ENCODE data around the gene COL23A1.

GRCh38 chr5:178350361-178351220 is 239.6 kb downstream of the COL23A1 start:
- TF ChIP-seq CTCF (conservative IDR thresholded peaks at IDR 0.05 in 1 of 2, IDR thresholded peaks at IDR 0.05 in 1 of 2; ENCODE audit: low read depth in 1 of 2, low read length in 2 of 2): no peak
- no peak for TF ChIP-seq EZH2 (IDR thresholded peaks at IDR 0.05; ENCODE audit: low read length, missing control alignments)

Data from fibroblast of lung (primary cell).